ENCODE results near the gene MMADHC.

Gene MMADHC

GRCh38 chr2:149613704-149614103 lies 26.1 kb upstream of the MMADHC start:
- no peak overlapping the region for H3K4me3 ChIP-seq (ENCODE audit: low read length)
- no peaks in the 10 kb centered on the region for H3K27me3 ChIP-seq (ENCODE audit: control insufficient read depth, insufficient read depth, low read length)
- no peak for DNase-seq (ENCODE audit: low read depth, low spot score)
- no peaks in the 10 kb centered on the region for H3K36me3 ChIP-seq (ENCODE audit: control insufficient read depth, insufficient read depth, low read length)
- no CpG with 5 or more reads among the region's 2 CpGs for WGBS (ENCODE audit: insufficient coverage, insufficient read length)
- H3K9me3 ChIP-seq (ENCODE audit: control insufficient read depth, insufficient read depth, low read length): no peaks in the 10 kb centered on the region
- no peak overlapping the region for H3K27ac ChIP-seq (ENCODE audit: low read length)
- H3K4me1 ChIP-seq (ENCODE audit: control insufficient read depth, insufficient read depth, low read length): no peaks in the 10 kb centered on the region; the same call in 1 of the 2 replicates

GRCh38 chr2:149612122-149612521 lies 24.5 kb upstream of the MMADHC start:
- no peaks in the 10 kb centered on the region for H3K36me3 ChIP-seq (ENCODE audit: control insufficient read depth, insufficient read depth, low read length)
- no peak overlapping the region for H3K4me3 ChIP-seq (ENCODE audit: low read length)
- no peaks in the 10 kb centered on the region for H3K27me3 ChIP-seq (ENCODE audit: control insufficient read depth, insufficient read depth, low read length)
- no peak for DNase-seq (ENCODE audit: low read depth, low spot score)
- no peaks in the 10 kb centered on the region for H3K9me3 ChIP-seq (ENCODE audit: control insufficient read depth, insufficient read depth, low read length)
- WGBS (ENCODE audit: insufficient coverage, insufficient read length): no CpG with 5 or more reads among the region's 1 CpG
- H3K27ac ChIP-seq (ENCODE audit: low read length): no peak overlapping the region
- no peaks in the 10 kb centered on the region for H3K4me1 ChIP-seq (ENCODE audit: control insufficient read depth, insufficient read depth, low read length)

- Histone ChIP-seq H3K9me3 (ENCODE audit: control insufficient read depth, insufficient read depth, low read length) (no peaks in the 10 kb centered on the region), H3K27ac (ENCODE audit: low read length) (no peak overlapping the region), H3K4me3 (ENCODE audit: low read length) (no peak overlapping the region), H3K27me3 (ENCODE audit: control insufficient read depth, insufficient read depth, low read length) (no peaks in the 10 kb centered on the region), H3K36me3 (ENCODE audit: control insufficient read depth, insufficient read depth, low read length) (no peaks in the 10 kb centered on the region), H3K4me1 (ENCODE audit: control insufficient read depth, insufficient read depth, low read length) (no peaks in the 10 kb centered on the region)
- no peak for DNase-seq (ENCODE audit: low read depth, low spot score)
- no CpG with 5 or more reads among the region's 7 CpGs for WGBS (ENCODE audit: insufficient coverage, insufficient read length)
Observed at GRCh38 chr2:149611100-149611820, 23.7 kb upstream of the MMADHC start.

GRCh38 chr2:149606251-149606811 lies 18.8 kb upstream of the MMADHC start:
- Histone ChIP-seq H3K9me3 (ENCODE audit: control insufficient read depth, insufficient read depth, low read length) (no peaks in the 10 kb centered on the region), H3K4me1 (ENCODE audit: control insufficient read depth, insufficient read depth, low read length) (no peaks in the 10 kb centered on the region), H3K27me3 (ENCODE audit: control insufficient read depth, insufficient read depth, low read length) (no peaks in the 10 kb centered on the region), H3K27ac (ENCODE audit: low read length) (no peak overlapping the region), H3K4me3 (ENCODE audit: low read length) (no peak overlapping the region), H3K36me3 (ENCODE audit: control insufficient read depth, insufficient read depth, low read length) (no peaks in the 10 kb centered on the region)
- DNase-seq (ENCODE audit: low read depth, low spot score): no peak

- H3K27me3 ChIP-seq (ENCODE audit: control insufficient read depth, insufficient read depth, low read length): no peaks in the 10 kb centered on the region
- WGBS (ENCODE audit: insufficient coverage, insufficient read length): no CpG with 5 or more reads among the region's 4 CpGs
- no peak for DNase-seq (ENCODE audit: low read depth, low spot score)
- no peaks in the 10 kb centered on the region for H3K4me1 ChIP-seq (ENCODE audit: control insufficient read depth, insufficient read depth, low read length)
- H3K9me3 ChIP-seq (ENCODE audit: control insufficient read depth, insufficient read depth, low read length): no peaks in the 10 kb centered on the region
- H3K36me3 ChIP-seq (ENCODE audit: control insufficient read depth, insufficient read depth, low read length): no peaks in the 10 kb centered on the region
- no peak overlapping the region for H3K4me3 ChIP-seq (ENCODE audit: low read length)
- H3K27ac ChIP-seq (ENCODE audit: low read length): no peak overlapping the region
Observed at GRCh38 chr2:149603248-149603647, 15.7 kb upstream of the MMADHC start.

- no peak for DNase-seq (ENCODE audit: low read depth, low spot score)
Observed at GRCh38 chr2:149601141-149601796, 13.7 kb upstream of the MMADHC start.

GRCh38 chr2:149597668-149598326 lies 10.2 kb upstream of the MMADHC start:
- Histone ChIP-seq H3K36me3 (ENCODE audit: control insufficient read depth, insufficient read depth, low read length) (no peaks in the 10 kb centered on the region), H3K4me1 (ENCODE audit: control insufficient read depth, insufficient read depth, low read length) (no peaks in the 10 kb centered on the region), H3K9me3 (ENCODE audit: control insufficient read depth, insufficient read depth, low read length) (no peaks in the 10 kb centered on the region), H3K27me3 (ENCODE audit: control insufficient read depth, insufficient read depth, low read length) (no peaks in the 10 kb centered on the region), H3K4me3 (ENCODE audit: low read length) (no peak overlapping the region), H3K27ac (ENCODE audit: low read length) (no peak overlapping the region)
- peak; percentile 55 for DNase-seq (ENCODE audit: low read depth, low spot score)
- no CpG with 5 or more reads among the region's 13 CpGs for WGBS (ENCODE audit: insufficient coverage, insufficient read length)

More at GRCh38 chr2:149601141-149601796, 13.7 kb upstream of the MMADHC start:
- no peak overlapping the region for H3K27ac ChIP-seq (ENCODE audit: low read length)
- H3K4me3 ChIP-seq (ENCODE audit: low read length): no peak overlapping the region
- H3K36me3 ChIP-seq (ENCODE audit: control insufficient read depth, insufficient read depth, low read length): no peaks in the 10 kb centered on the region
- no peaks in the 10 kb centered on the region for H3K27me3 ChIP-seq (ENCODE audit: control insufficient read depth, insufficient read depth, low read length)
- H3K9me3 ChIP-seq (ENCODE audit: control insufficient read depth, insufficient read depth, low read length): no peaks in the 10 kb centered on the region
- WGBS (ENCODE audit: insufficient coverage, insufficient read length): no CpG with 5 or more reads among the region's 3 CpGs
- H3K4me1 ChIP-seq (ENCODE audit: control insufficient read depth, insufficient read depth, low read length): no peaks in the 10 kb centered on the region

- Histone ChIP-seq H3K4me1 (ENCODE audit: control insufficient read depth, insufficient read depth, low read length) (no peaks in the 10 kb centered on the region), H3K27ac (ENCODE audit: low read length) (no peak overlapping the region), H3K4me3 (ENCODE audit: low read length) (no peak overlapping the region), H3K36me3 (ENCODE audit: control insufficient read depth, insufficient read depth, low read length) (no peaks in the 10 kb centered on the region), H3K27me3 (ENCODE audit: control insufficient read depth, insufficient read depth, low read length) (no peaks in the 10 kb centered on the region), H3K9me3 (ENCODE audit: control insufficient read depth, insufficient read depth, low read length) (no peaks in the 10 kb centered on the region)
- no CpG with 5 or more reads among the region's 7 CpGs for WGBS (ENCODE audit: insufficient coverage, insufficient read length)
- DNase-seq (ENCODE audit: low read depth, low spot score): no peak
Observed at GRCh38 chr2:149597050-149597667, 9.6 kb upstream of the MMADHC start.

GRCh38 chr2:149596471-149596870 lies 8.9 kb upstream of the MMADHC start:
- Histone ChIP-seq H3K4me1 (ENCODE audit: control insufficient read depth, insufficient read depth, low read length) (no peaks in the 10 kb centered on the region), H3K27me3 (ENCODE audit: control insufficient read depth, insufficient read depth, low read length) (no peaks in the 10 kb centered on the region), H3K27ac (ENCODE audit: low read length) (no peak overlapping the region), H3K9me3 (ENCODE audit: control insufficient read depth, insufficient read depth, low read length) (no peaks in the 10 kb centered on the region), H3K4me3 (ENCODE audit: low read length) (no peak overlapping the region), H3K36me3 (ENCODE audit: control insufficient read depth, insufficient read depth, low read length) (no peaks in the 10 kb centered on the region)
- no CpG with 5 or more reads among the region's 7 CpGs for WGBS (ENCODE audit: insufficient coverage, insufficient read length)
- DNase-seq (ENCODE audit: low read depth, low spot score): no peak
